SIG-M5 (cell line): Measurements from ENCODE around the gene ANGPTL2.

Source experiments
- DNase-seq: peaks from one replicate; lab custom pipeline; 2025; lab: John Stamatoyannopoulos, UW

ANGPTL2 gene

GRCh38 chr9:127116957-127117356, 5.5 kb downstream of the ANGPTL2 start:
- DNase-seq, result no peak

GRCh38 chr9:127116088-127116726, 6.2 kb downstream of the ANGPTL2 start:
- no peak for DNase-seq

GRCh38 chr9:127114606-127115005, 7.8 kb downstream of the ANGPTL2 start:
- no peak for DNase-seq

- DNase-seq, result no peak
These were observed 9.1 kb downstream of the ANGPTL2 start for GRCh38 chr9:127113191-127113972.

GRCh38 chr9:127112735-127113161, 9.7 kb downstream of the ANGPTL2 start:
- no peak for DNase-seq

- no peak for DNase-seq
These were observed 10.4 kb downstream of the ANGPTL2 start for GRCh38 chr9:127112056-127112455.

GRCh38 chr9:127109212-127109711, 13.2 kb downstream of the ANGPTL2 start:
- DNase-seq, result no peak

GRCh38 chr9:127107929-127108876, 14.2 kb downstream of the ANGPTL2 start:
- DNase-seq, result no peak

GRCh38 chr9:127107171-127107928, 15.1 kb downstream of the ANGPTL2 start:
- no peak for DNase-seq

- DNase-seq, result no peak
These were observed 16.0 kb downstream of the ANGPTL2 start for GRCh38 chr9:127106466-127106855.

GRCh38 chr9:127105805-127106465, 16.5 kb downstream of the ANGPTL2 start:
- DNase-seq, result no peak

- DNase-seq, result no peak
These were observed 17.7 kb downstream of the ANGPTL2 start for GRCh38 chr9:127104581-127105311.

GRCh38 chr9:127102788-127103187, 19.6 kb downstream of the ANGPTL2 start:
- DNase-seq, result no peak

- DNase-seq, result no peak
These were observed 20.3 kb downstream of the ANGPTL2 start for GRCh38 chr9:127102176-127102575.

- no peak for DNase-seq
These were observed 22.8 kb downstream of the ANGPTL2 start for GRCh38 chr9:127099664-127100063.

- no peak for DNase-seq
These were observed 23.4 kb downstream of the ANGPTL2 start for GRCh38 chr9:127098916-127099553.

GRCh38 chr9:127097683-127098082, 24.8 kb downstream of the ANGPTL2 start:
- no peak for DNase-seq

GRCh38 chr9:127096208-127096607, 26.2 kb downstream of the ANGPTL2 start:
- no peak for DNase-seq

GRCh38 chr9:127095411-127095810, 27.0 kb downstream of the ANGPTL2 start:
- no peak for DNase-seq
